CD4-positive, alpha-beta T cell treated with Interleukin-17A for 4 hours (primary cell): Measurements from ENCODE around the gene WDR6.
"Not testable (repeated sequence)": the region's sequence is repeated elsewhere in the genome, so short reads cannot be mapped to it uniquely, and the experiment has no call there.

Experiments
- DNase-seq: peaks from one replicate; pipeline ENCODE4 v3.0.0-alpha.2; 2020; ENCODE audit warnings: mixed read lengths

WDR6 gene

GRCh38 chr3:48991851-48992545 lies 15.2 kb upstream of the WDR6 start:
- no peak for DNase-seq

GRCh38 chr3:48993834-48994233 lies 13.4 kb upstream of the WDR6 start:
- no peak for DNase-seq

- no peak for DNase-seq
These were observed 10.6 kb upstream of the WDR6 start for GRCh38 chr3:48996640-48997039.

GRCh38 chr3:48997102-48997635 lies 10.0 kb upstream of the WDR6 start:
- DNase-seq: no peak

GRCh38 chr3:48997714-48998637 lies 9.2 kb upstream of the WDR6 start:
- no peak for DNase-seq

GRCh38 chr3:48999085-48999858 lies 7.9 kb upstream of the WDR6 start:
- DNase-seq: no peak

- no peak for DNase-seq
These were observed 6.0 kb upstream of the WDR6 start for GRCh38 chr3:49001155-49001554.

GRCh38 chr3:49004352-49005302 lies 2.6 kb upstream of the WDR6 start:
- DNase-seq: no peak

GRCh38 chr3:49005303-49005680 lies 1.9 kb upstream of the WDR6 start:
- no peak for DNase-seq

GRCh38 chr3:49005998-49006397 lies 1.2 kb upstream of the WDR6 start:
- DNase-seq: no peak

- peak; percentile 34 for DNase-seq
These were observed 653 bp upstream of the WDR6 start for GRCh38 chr3:49006408-49007067.

GRCh38 chr3:49007771-49008528 lies 759 bp downstream of the WDR6 start:
- peak; percentile 93 for DNase-seq

- DNase-seq: not testable (repeated sequence)
These were observed 1.4 kb downstream of the WDR6 start for GRCh38 chr3:49008627-49009026.

- DNase-seq: no peak
These were observed 2.2 kb downstream of the WDR6 start for GRCh38 chr3:49009396-49009795.

GRCh38 chr3:49012441-49013017 lies 5.3 kb downstream of the WDR6 start:
- no peak for DNase-seq

- DNase-seq: no peak
These were observed 6.0 kb downstream of the WDR6 start for GRCh38 chr3:49013113-49013737.

GRCh38 chr3:49013738-49014660 lies 6.8 kb downstream of the WDR6 start:
- peak; percentile 67 for DNase-seq

GRCh38 chr3:49015072-49015471 lies 7.9 kb downstream of the WDR6 start:
- no peak for DNase-seq

- DNase-seq: no peak
These were observed 8.6 kb downstream of the WDR6 start for GRCh38 chr3:49015765-49016164.
